H9 (cell line): ENCODE results near the gene SCN2B. TPM values are rescaled to one million over a fixed set of nuclear protein-coding genes. Genes with fewer than 3 reads are reported as not detected.

Experiments used
- DNase-seq: peaks from one replicate; pipeline ENCODE4 v3.0.0-alpha.2; 2017
- H2AFZ ChIP-seq: one replicate; pipeline ENCODE4 v1.6.1; 2013; ENCODE audit warnings: mild to moderate bottlenecking, low read length, control low read depth, moderate library complexity
- H2AK5ac ChIP-seq: 2 replicates; pipeline ENCODE4 v1.6.1; 2013; ENCODE audit warnings: low read length, control low read depth, mixed read lengths; ENCODE audit not compliant: insufficient read length
- H2BK120ac ChIP-seq: one replicate; pipeline ENCODE4 v1.6.1; 2013; ENCODE audit warnings: low read depth, mild to moderate bottlenecking, low read length, control low read depth, inconsistent platforms; ENCODE audit not compliant: poor library complexity, severe bottlenecking
- H2BK12ac ChIP-seq: 2 replicates; pipeline ENCODE4 v1.6.1; 2013; ENCODE audit warnings: low read length, control low read depth, mixed read lengths, low read depth; ENCODE audit not compliant: insufficient read length
- H2BK15ac ChIP-seq: 2 replicates; pipeline ENCODE4 v1.6.1; 2013; ENCODE audit warnings: low read depth, low read length, control low read depth
- H2BK20ac ChIP-seq: one replicate; pipeline ENCODE4 v1.6.1; 2013; ENCODE audit warnings: low read depth, mild to moderate bottlenecking, low read length, control low read depth, inconsistent platforms; ENCODE audit not compliant: poor library complexity, severe bottlenecking
- H2BK5ac ChIP-seq: 2 replicates; pipeline ENCODE4 v1.6.1; 2013; ENCODE audit warnings: low read length, control low read depth, mixed read lengths; ENCODE audit not compliant: insufficient read length
- H3K14ac ChIP-seq: 2 replicates; pipeline ENCODE4 v1.6.1; 2013; ENCODE audit warnings: low read length, control low read depth; ENCODE audit not compliant: insufficient read depth
- H3K18ac ChIP-seq: 2 replicates; pipeline ENCODE4 v1.6.1; 2013; ENCODE audit warnings: low read depth, mild to moderate bottlenecking, mixed read lengths, low read length, control low read depth; ENCODE audit not compliant: insufficient read length
- H3K23ac ChIP-seq: 2 replicates; pipeline ENCODE4 v1.6.1; 2013; ENCODE audit warnings: low read length, control low read depth, mixed read lengths, low read depth; ENCODE audit not compliant: insufficient read length
- H3K23me2 ChIP-seq: 2 replicates; pipeline ENCODE4 v1.6.1; 2013; ENCODE audit warnings: low read depth, mild to moderate bottlenecking, mixed read lengths, low read length, control low read depth; ENCODE audit not compliant: insufficient read length, poor library complexity, severe bottlenecking
- H3K27ac ChIP-seq: 2 replicates; pipeline ENCODE4 v1.5.1; 2013; ENCODE audit warnings: low read length, control low read depth, mixed read lengths, low read depth; ENCODE audit not compliant: insufficient read length
- H3K27me3 ChIP-seq: 2 replicates; pipeline ENCODE4 v1.6.1; 2013; ENCODE audit warnings: low read length, control low read depth, inconsistent platforms; ENCODE audit not compliant: insufficient read depth
- H3K4ac ChIP-seq: 2 replicates; pipeline ENCODE4 v1.6.1; 2013; ENCODE audit warnings: low read depth, mild to moderate bottlenecking, control low read depth, inconsistent platforms, low read length, moderate library complexity
- H3K4me1 ChIP-seq: 2 replicates; pipeline ENCODE4 v1.6.1; 2013; ENCODE audit warnings: low read length, control low read depth, inconsistent platforms; ENCODE audit not compliant: insufficient read depth
- H3K4me2 ChIP-seq: 2 replicates; pipeline ENCODE4 v1.6.1; 2013; ENCODE audit warnings: low read length, control low read depth, mixed read lengths; ENCODE audit not compliant: insufficient read length, insufficient read depth
- H3K56ac ChIP-seq: 2 replicates; pipeline ENCODE4 v1.6.1; 2013; ENCODE audit warnings: low read depth, mild to moderate bottlenecking, mixed read lengths, low read length, control low read depth; ENCODE audit not compliant: insufficient read length
- H3K79me1 ChIP-seq: 2 replicates; pipeline ENCODE4 v1.6.1; 2013; ENCODE audit warnings: low read depth, mild to moderate bottlenecking, moderate library complexity, low read length, control low read depth, inconsistent platforms; ENCODE audit not compliant: insufficient read depth, poor library complexity, severe bottlenecking
- H3K79me2 ChIP-seq: 2 replicates; pipeline ENCODE4 v1.6.1; 2013; ENCODE audit warnings: low read length, control low read depth, inconsistent platforms; ENCODE audit not compliant: insufficient read depth
- H3K9ac ChIP-seq: 2 replicates; pipeline ENCODE4 v1.6.1; 2013; ENCODE audit warnings: low read length, control low read depth, mixed read lengths; ENCODE audit not compliant: insufficient read length; ENCODE audit errors: extremely low read depth
- H3K9me3 ChIP-seq: one replicate; pipeline ENCODE4 v1.6.1; 2013; ENCODE audit warnings: low read depth, low read length, inconsistent platforms; ENCODE audit not compliant: control insufficient read depth
- H3T11ph ChIP-seq: one replicate; pipeline ENCODE4 v1.6.1; 2013; ENCODE audit warnings: mild to moderate bottlenecking, low read length, control low read depth, inconsistent platforms
- H4K20me1 ChIP-seq: one replicate; pipeline ENCODE4 v1.6.1; 2013; ENCODE audit not compliant: control insufficient read depth, insufficient read length, insufficient read depth
- H4K5ac ChIP-seq: 2 replicates; pipeline ENCODE4 v1.6.1; 2013; ENCODE audit warnings: low read depth, mild to moderate bottlenecking, mixed read lengths, low read length, control low read depth; ENCODE audit not compliant: insufficient read length
- H4K8ac ChIP-seq: replicated peaks from 2 replicates; pipeline ENCODE4 v1.6.1; 2013; ENCODE audit warnings: low read length, control low read depth, mixed read lengths, low read depth; ENCODE audit not compliant: insufficient read length
- H4K91ac ChIP-seq: 2 replicates; pipeline ENCODE4 v1.6.1; 2013; ENCODE audit warnings: low read depth, mild to moderate bottlenecking, moderate library complexity, mixed read lengths, low read length, control low read depth; ENCODE audit not compliant: insufficient read length
- H3K27ac Mint-ChIP-seq, 3 experiments: 2 replicates in 2 of 3; 3 replicates in 1 of 3; pipeline ENCODE4 v1.8.0; 2020 to 2021; ENCODE audit warnings: mixed read lengths in 3 of 3, mild to moderate bottlenecking in 1 of 3, moderate library complexity in 1 of 3
- H3K27me3 Mint-ChIP-seq: 2 replicates; pipeline ENCODE4 v1.8.0; 2021; ENCODE audit warnings: low read depth, mild to moderate bottlenecking, moderate library complexity, mixed read lengths
- H3K36me3 Mint-ChIP-seq, 3 experiments: 2 replicates in 2 of 3; 3 replicates in 1 of 3; pipeline ENCODE4 v1.8.0; 2020 to 2021; ENCODE audit warnings: low read depth in 3 of 3, mixed read lengths in 3 of 3; ENCODE audit not compliant: insufficient read depth in 1 of 3
- H3K4me1 Mint-ChIP-seq, 2 experiments: 2 replicates each; pipeline ENCODE4 v1.8.0; 2020; ENCODE audit warnings: mixed read lengths in 2 of 2
- H3K4me3 Mint-ChIP-seq, 2 experiments: 2 replicates in 1 of 2; 3 replicates in 1 of 2; pipeline ENCODE4 v1.8.0; 2020 to 2021; ENCODE audit warnings: mild to moderate bottlenecking in 2 of 2, mixed read lengths in 2 of 2, moderate library complexity in 1 of 2
- H3K9me3 Mint-ChIP-seq, 2 experiments: 2 replicates in 1 of 2; 3 replicates in 1 of 2; pipeline ENCODE4 v1.8.0; 2020; ENCODE audit warnings: mild to moderate bottlenecking in 2 of 2, mixed read lengths in 2 of 2, moderate library complexity in 1 of 2
- CTCF ChIP-seq: fragments of 200-600 bp; sonication (generic); conservative IDR thresholded peaks from 3 replicates; pipeline ENCODE4 v1.8.0; 2021; ENCODE audit warnings: antibody characterized with exemption, mild to moderate bottlenecking
- WGBS: extraction: QIAGEN DNeasy Blood & Tissue Kit; methylation state at CpG from one replicate; pipeline ENCODE4 v1.1.7; 2013; ENCODE audit warnings: missing lambda C conversion rate, low lambda C conversion rate, mixed read lengths; ENCODE audit not compliant: insufficient read length; ENCODE audit errors: extremely low coverage; 5-methylcytosine and 5-hydroxymethylcytosine counted together
- total RNA-seq: library from RNA; stranded (reverse); gene quantifications from 2 replicates; pipeline ENCODE4 v1.2.1, GENCODE V29; 2021

Gene SCN2B
- total RNA-seq, 1 experiment from 2014 or later = not detected

- no peak for DNase-seq
- Histone ChIP-seq H3K9me3 (no peaks in the 10 kb centered on the region), H3T11ph (no peak overlapping the region), H3K79me1 (no peaks in the 10 kb centered on the region), H2BK20ac (no peak overlapping the region), H3K79me2 (no peaks in the 10 kb centered on the region), H3K14ac (no peak overlapping the region), H3K4me2 (no peak overlapping the region), H3K18ac (no peak overlapping the region), H2AK5ac (no peak overlapping the region), H4K91ac (no peak overlapping the region), H2BK15ac (no peak overlapping the region), H3K27ac (no peak overlapping the region), H2BK120ac (no peak overlapping the region), H3K23me2 (no peaks in the 10 kb centered on the region), H4K20me1 (no peaks in the 10 kb centered on the region), H4K5ac (no peak overlapping the region), H3K56ac (no peak overlapping the region), H3K9ac (no peak overlapping the region), H3K4ac (no peak overlapping the region), H2AFZ (no peak overlapping the region), H4K8ac (no peak overlapping the region), H3K4me1 (no peaks in the 10 kb centered on the region), H3K27me3 (no peaks in the 10 kb centered on the region), H3K23ac (no peak overlapping the region), H2BK5ac (no peak overlapping the region), H2BK12ac (no peak overlapping the region)
- no peaks in the 10 kb centered on the region for H3K9me3 Mint-ChIP-seq
- no CpG with 5 or more reads among the region's 2 CpGs for WGBS
- no peak for TF ChIP-seq CTCF
- H3K27ac Mint-ChIP-seq = no peak overlapping the region
- H3K4me3 Mint-ChIP-seq = no peak overlapping the region
- no peaks in the 10 kb centered on the region for H3K36me3 Mint-ChIP-seq
- no peaks in the 10 kb centered on the region for H3K4me1 Mint-ChIP-seq
- peaks cover 29% of the 10 kb centered on the region for H3K27me3 Mint-ChIP-seq
These were observed 47.1 kb upstream of the SCN2B start for GRCh38 chr11:118223570-118223969.
